HepG2 (cell line): ENCODE results near the gene PRR15L. TPM values are rescaled to one million over a fixed set of nuclear protein-coding genes. Genes with fewer than 3 reads are reported as not detected.

Source experiments
- ATAC-seq: fragments of 200-7000 bp; cut with Tn5 transposase; 3 replicates; pipeline ENCODE4 v1.9.1; 2020; ENCODE audit warnings: mild to moderate bottlenecking, moderate library complexity
- BruUV-seq: library from RNA; stranded (reverse); fragments of 400-500 nt; replicated peaks from 2 replicates; lab custom pipeline; 2021; lab: Mats Ljungman, UMichigan
- CTCF ChIA-PET: fragments of 300-600 bp; formaldehyde crosslinking; extraction: SDS; loops from one replicate; lab custom pipeline; 2021; ENCODE audit warnings: low total read pairs, inconsistent platforms, low intra/inter-chr PET ratio; lab: Yijun Ruan, JAX
- POLR2A ChIA-PET: fragments of 350-600 bp; sonication (Branson Sonifier 250); formaldehyde crosslinking; loops from one replicate; lab custom pipeline; 2020; ENCODE audit warnings: antibody characterized with exemption, inconsistent platforms; lab: Yijun Ruan, JAX
- DNase-seq: peaks from one replicate; pipeline ENCODE4 v3.0.0-alpha.2; 2015; ENCODE audit warnings: low spot score
- FAIRE-seq: peaks from 3 replicates; lab custom pipeline; 2011; peaks lifted over from hg19 to GRCh38; lab: Jason Lieb, UNC
- H2AFZ ChIP-seq: one replicate; pipeline ENCODE4 v1.6.1; 2011; ENCODE audit warnings: low read length, inconsistent platforms
- H3K27ac ChIP-seq: fragments of 300-600 bp; 3 replicates; pipeline ENCODE4 v1.8.0; 2011; ENCODE audit warnings: mixed run types, mild to moderate bottlenecking, mixed read lengths, low read length, inconsistent platforms; ENCODE audit not compliant: insufficient read depth; ENCODE audit errors: extremely low read length
- H3K27me3 ChIP-seq, 2 experiments: fragments of 200-600 bp in 1 of 2; 2 replicates in 1 of 2; 3 replicates in 1 of 2; pipeline versions ENCODE4 v1.6.0 to v1.8.0; 2011; ENCODE audit warnings: low read length in 2 of 2, mild to moderate bottlenecking in 2 of 2, moderate library complexity in 2 of 2, inconsistent platforms in 1 of 2; ENCODE audit not compliant: insufficient read depth in 2 of 2, control insufficient read depth in 1 of 2
- H3K36me3 ChIP-seq, 2 experiments: fragments of 200-600 bp in 1 of 2; replicated peaks in 1 of 2; 2 replicates in 1 of 2; 3 replicates in 1 of 2; pipeline versions ENCODE4 v1.5.1 to v1.8.0; 2011; ENCODE audit warnings: low read length in 2 of 2, inconsistent platforms in 1 of 2; ENCODE audit not compliant: insufficient read depth in 2 of 2, control insufficient read depth in 1 of 2
- H3K4me1 ChIP-seq: 2 replicates; pipeline ENCODE4 v1.5.1; 2012; ENCODE audit warnings: low read length, inconsistent platforms; ENCODE audit not compliant: insufficient read depth
- H3K4me2 ChIP-seq: 2 replicates; pipeline ENCODE4 v1.6.0; 2011; ENCODE audit warnings: low read depth, low read length, inconsistent platforms
- H3K4me3 ChIP-seq, 3 experiments: fragments of 200-600 bp in 1 of 3; sonication (generic), shearing (Covaris generic) in 1 of 3; replicated peaks in 1 of 3; 2 replicates each; pipeline ENCODE4 v1.5.1; 2011 to 2016; ENCODE audit warnings: low read length in 3 of 3, inconsistent platforms in 2 of 3, low read depth in 2 of 3, mild to moderate bottlenecking in 2 of 3, control low read depth in 1 of 3, mixed read lengths in 1 of 3; ENCODE audit not compliant: insufficient read depth in 1 of 3
- H3K79me2 ChIP-seq: one replicate; pipeline ENCODE4 v1.6.1; 2011; ENCODE audit warnings: low read length, inconsistent platforms; ENCODE audit not compliant: insufficient read depth
- H3K9ac ChIP-seq: 2 replicates; pipeline ENCODE4 v1.6.0; 2011; ENCODE audit warnings: mild to moderate bottlenecking, low read depth, low read length, inconsistent platforms; ENCODE audit not compliant: insufficient read depth
- H3K9me3 ChIP-seq: 2 replicates; pipeline ENCODE4 v1.5.1; 2012; ENCODE audit warnings: mild to moderate bottlenecking, low read length
- H4K20me1 ChIP-seq: 2 replicates; pipeline ENCODE4 v1.6.0; 2011; ENCODE audit warnings: inconsistent platforms, mild to moderate bottlenecking, low read length, moderate library complexity; ENCODE audit not compliant: insufficient read depth
- CCAR2 ChIP-seq: fragments of 200-400 bp; formaldehyde crosslinking; optimal IDR thresholded peaks from 2 replicates; pipeline ENCODE3; 2018; ENCODE audit warnings: low read depth, mild to moderate bottlenecking, low read length, moderate library complexity
- CREB1 ChIP-seq, 2 experiments: fragments of 450-650 bp in 1 of 2; IDR thresholded peaks; 2 replicates each; pipeline ENCODE4 v1.6.1; 2016 to 2017; ENCODE audit warnings: control low read depth in 1 of 2, mild to moderate bottlenecking in 1 of 2, missing compliant biosample characterization in 1 of 2, missing genetic modification characterization in 1 of 2
- GATAD1 ChIP-seq: IDR thresholded peaks from 2 replicates; pipeline ENCODE4 v1.6.1; 2016; ENCODE audit warnings: missing genetic modification reagents, missing compliant biosample characterization
- MAF1 ChIP-seq: sonication (generic); formaldehyde crosslinking; IDR thresholded peaks from 2 replicates; pipeline ENCODE4 v1.5.0; 2020; ENCODE audit warnings: missing genetic modification reagents, borderline replicate concordance
- MEIS1 ChIP-seq: sonication (generic); formaldehyde crosslinking; IDR thresholded peaks from 2 replicates; pipeline ENCODE4 v1.9.0; 2021; ENCODE audit warnings: mild to moderate bottlenecking, missing genetic modification reagents, moderate library complexity, borderline replicate concordance
- XRCC5 ChIP-seq: fragments of 200-400 bp; formaldehyde crosslinking; optimal IDR thresholded peaks from 2 replicates; pipeline ENCODE3; 2017; ENCODE audit warnings: mild to moderate bottlenecking, low read length
- ZNF282 ChIP-seq: fragments of 450-650 bp; IDR thresholded peaks from 2 replicates; pipeline ENCODE4 v1.6.1; 2018; ENCODE audit not compliant: partially characterized antibody
- ZNF329 ChIP-seq: sonication (generic); formaldehyde crosslinking; IDR thresholded peaks from 2 replicates; pipeline ENCODE4 v1.9.0; 2021; ENCODE audit warnings: low read depth, mild to moderate bottlenecking, missing genetic modification reagents
- WGBS: methylation state at CpG from one replicate; pipeline ENCODE4 v1.1.6; 2017; ENCODE audit warnings: low lambda C conversion rate; 5-methylcytosine and 5-hydroxymethylcytosine counted together
- in situ Hi-C: cut with HindIII; loops from 2 replicates; pipeline ENCODE4 v1.10.0; 2017; ENCODE audit warnings: low pct_unique_long_range_greater_than_20kb; ENCODE audit not compliant: extremely low pct_ligation_motif_present
- intact Hi-C: fragments of 100-400 bp; cut with micrococcal nuclease; formaldehyde crosslinking; loops from one replicate; pipeline ENCODE4 v1.10.0; 2022; ENCODE audit not compliant: unreplicated experiment
- polyA plus RNA-seq, 8 experiments: library from polyadenylated mRNA; depleted of rRNA in 3 of 8; stranded (reverse) in 7 of 8; unstranded in 1 of 8; fragments of >200 nt; fragmentation: Illumina TruSeq in 4 of 8; extraction: Trizol in 4 of 8; gene quantifications; 2 replicates each; pipeline versions ENCODE4 v1.2.1 to v1.2.3, GENCODE V29; 2011 to 2016; ENCODE audit warnings: low read depth in 4 of 8, missing spikeins in 1 of 8, mixed read lengths in 1 of 8; ENCODE audit not compliant: insufficient read depth in 1 of 8
- total RNA-seq, 5 experiments: library from RNA; depleted of rRNA; stranded (reverse); fragments of >200 nt; fragmentation: Illumina TruSeq; extraction: Trizol; gene quantifications; 2 replicates each; pipeline ENCODE4 v1.2.3, GENCODE V29; 2016; ENCODE audit warnings: low read depth in 1 of 5
- TF ChIP-seq, protein P1 (sequence below), 2 experiments: fragments of 450-650 bp in 1 of 2; sonication (generic) in 1 of 2; formaldehyde crosslinking in 1 of 2; IDR thresholded peaks; 2 replicates each; pipeline versions ENCODE4 v1.6.1 to v1.8.0; 2016 to 2022; ENCODE audit warnings: antibody characterized with exemption in 1 of 2, mild to moderate bottlenecking in 1 of 2, missing genetic modification reagents in 1 of 2
- TF ChIP-seq, protein P2 (sequence below): sonication (generic); formaldehyde crosslinking; IDR thresholded peaks from 2 replicates; pipeline ENCODE4 v1.5.1; 2020; ENCODE audit warnings: mild to moderate bottlenecking, missing genetic modification reagents, borderline replicate concordance
- TF ChIP-seq, protein P3 (sequence below): sonication (generic); formaldehyde crosslinking; IDR thresholded peaks from 2 replicates; pipeline ENCODE4 v1.5.0; 2020; ENCODE audit warnings: mild to moderate bottlenecking, missing genetic modification reagents, moderate library complexity

Gene PRR15L
- total and polyA plus RNA-seq, 2 of the 13 experiments (the other 11 are each of a cell fraction or from before 2014, with no cell fraction given): 0.44 to 2.0 TPM

DNA sequence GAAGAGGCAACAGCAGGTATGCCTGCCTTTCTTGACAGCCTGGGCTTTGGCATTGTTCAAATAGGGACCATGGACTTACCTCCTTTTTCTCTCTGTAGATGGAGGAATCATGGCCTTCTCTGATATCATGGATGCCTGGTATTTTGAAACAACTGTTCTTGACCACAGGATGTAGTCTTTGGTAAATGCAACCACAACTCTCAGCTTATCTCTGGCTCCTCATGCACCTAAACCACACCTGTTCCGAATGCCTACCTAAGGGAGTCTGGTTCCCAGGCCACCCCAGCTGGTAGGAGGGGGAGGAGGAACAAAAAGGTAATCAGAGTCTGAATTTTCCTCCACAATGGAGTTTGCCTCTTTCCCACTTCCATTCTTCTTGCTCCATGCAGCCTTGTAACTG is 32.0 kb upstream of the PRR15L start (continued):
- TF ChIP-seq, protein P1, sequence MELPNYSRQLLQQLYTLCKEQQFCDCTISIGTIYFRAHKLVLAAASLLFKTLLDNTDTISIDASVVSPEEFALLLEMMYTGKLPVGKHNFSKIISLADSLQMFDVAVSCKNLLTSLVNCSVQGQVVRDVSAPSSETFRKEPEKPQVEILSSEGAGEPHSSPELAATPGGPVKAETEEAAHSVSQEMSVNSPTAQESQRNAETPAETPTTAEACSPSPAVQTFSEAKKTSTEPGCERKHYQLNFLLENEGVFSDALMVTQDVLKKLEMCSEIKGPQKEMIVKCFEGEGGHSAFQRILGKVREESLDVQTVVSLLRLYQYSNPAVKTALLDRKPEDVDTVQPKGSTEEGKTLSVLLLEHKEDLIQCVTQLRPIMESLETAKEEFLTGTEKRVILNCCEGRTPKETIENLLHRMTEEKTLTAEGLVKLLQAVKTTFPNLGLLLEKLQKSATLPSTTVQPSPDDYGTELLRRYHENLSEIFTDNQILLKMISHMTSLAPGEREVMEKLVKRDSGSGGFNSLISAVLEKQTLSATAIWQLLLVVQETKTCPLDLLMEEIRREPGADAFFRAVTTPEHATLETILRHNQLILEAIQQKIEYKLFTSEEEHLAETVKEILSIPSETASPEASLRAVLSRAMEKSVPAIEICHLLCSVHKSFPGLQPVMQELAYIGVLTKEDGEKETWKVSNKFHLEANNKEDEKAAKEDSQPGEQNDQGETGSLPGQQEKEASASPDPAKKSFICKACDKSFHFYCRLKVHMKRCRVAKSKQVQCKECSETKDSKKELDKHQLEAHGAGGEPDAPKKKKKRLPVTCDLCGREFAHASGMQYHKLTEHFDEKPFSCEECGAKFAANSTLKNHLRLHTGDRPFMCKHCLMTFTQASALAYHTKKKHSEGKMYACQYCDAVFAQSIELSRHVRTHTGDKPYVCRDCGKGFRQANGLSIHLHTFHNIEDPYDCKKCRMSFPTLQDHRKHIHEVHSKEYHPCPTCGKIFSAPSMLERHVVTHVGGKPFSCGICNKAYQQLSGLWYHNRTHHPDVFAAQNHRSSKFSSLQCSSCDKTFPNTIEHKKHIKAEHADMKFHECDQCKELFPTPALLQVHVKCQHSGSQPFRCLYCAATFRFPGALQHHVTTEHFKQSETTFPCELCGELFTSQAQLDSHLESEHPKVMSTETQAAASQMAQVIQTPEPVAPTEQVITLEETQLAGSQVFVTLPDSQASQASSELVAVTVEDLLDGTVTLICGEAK (IDR thresholded peaks at IDR 0.05): no peak
- TF ChIP-seq, protein P1 (CRISPR knock-in tag; IDR thresholded peaks at IDR 0.05): no peak
- TF ChIP-seq MAF1: no peak

GRCh38 chr17:47989159-47989558 is 31.5 kb upstream of the PRR15L start:
- H3K9me3 ChIP-seq: no peaks in the 10 kb centered on the region
- POLR2A ChIA-PET: no interaction called here
- FAIRE-seq (no peak), ATAC-seq (no peak), DNase-seq (no peak)
- no peaks in the 10 kb centered on the region for H4K20me1 ChIP-seq
- no peak overlapping the region for H3K4me3 ChIP-seq
- CTCF ChIA-PET: no interaction called here
- H3K9ac ChIP-seq: no peak overlapping the region
- H3K36me3 ChIP-seq: no peaks in the 10 kb centered on the region; a peak in 1 of 5 replicates
- in situ Hi-C loops: no loop called here
- H3K4me1 ChIP-seq: peaks cover 31% of the 10 kb centered on the region
- intact Hi-C loops: no loop called here
- no TSS peak for BruUV-seq
- WGBS: 62% methylated on average over 10 of the region's 10 CpGs
- H2AFZ ChIP-seq: no peak overlapping the region
- H3K4me2 ChIP-seq: no peak overlapping the region
- H3K27ac ChIP-seq: no peak overlapping the region
- H3K79me2 ChIP-seq: no peaks in the 10 kb centered on the region
- H3K27me3 ChIP-seq: peaks cover 0 to 28% of the 10 kb centered on the region in 2 experiments; a peak in 2 of 5 replicates
- TF ChIP-seq ZNF329 (CRISPR knock-in tag): no peak
- TF ChIP-seq CREB1 (IDR thresholded peaks at IDR 0.05): no peak
- TF ChIP-seq CREB1 (CRISPR knock-in tag; IDR thresholded peaks at IDR 0.05): no peak
- TF ChIP-seq, protein P2, sequence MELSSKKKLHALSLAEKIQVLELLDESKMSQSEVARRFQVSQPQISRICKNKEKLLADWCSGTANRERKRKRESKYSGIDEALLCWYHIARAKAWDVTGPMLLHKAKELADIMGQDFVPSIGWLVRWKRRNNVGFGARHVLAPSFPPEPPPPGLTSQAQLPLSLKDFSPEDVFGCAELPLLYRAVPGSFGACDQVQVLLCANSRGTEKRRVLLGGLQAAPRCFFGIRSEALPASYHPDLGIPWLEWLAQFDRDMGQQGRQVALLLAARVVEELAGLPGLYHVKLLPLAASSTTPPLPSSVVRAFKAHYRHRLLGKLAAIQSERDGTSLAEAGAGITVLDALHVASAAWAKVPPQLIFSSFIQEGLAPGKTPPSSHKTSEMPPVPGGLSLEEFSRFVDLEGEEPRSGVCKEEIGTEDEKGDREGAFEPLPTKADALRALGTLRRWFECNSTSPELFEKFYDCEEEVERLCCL: no peak
- no peak for TF ChIP-seq ZNF282
- no peak for TF ChIP-seq XRCC5
- TF ChIP-seq GATAD1 (CRISPR knock-in tag): no peak
- TF ChIP-seq MEIS1 (CRISPR knock-in tag): no peak
- TF ChIP-seq, protein P3, sequence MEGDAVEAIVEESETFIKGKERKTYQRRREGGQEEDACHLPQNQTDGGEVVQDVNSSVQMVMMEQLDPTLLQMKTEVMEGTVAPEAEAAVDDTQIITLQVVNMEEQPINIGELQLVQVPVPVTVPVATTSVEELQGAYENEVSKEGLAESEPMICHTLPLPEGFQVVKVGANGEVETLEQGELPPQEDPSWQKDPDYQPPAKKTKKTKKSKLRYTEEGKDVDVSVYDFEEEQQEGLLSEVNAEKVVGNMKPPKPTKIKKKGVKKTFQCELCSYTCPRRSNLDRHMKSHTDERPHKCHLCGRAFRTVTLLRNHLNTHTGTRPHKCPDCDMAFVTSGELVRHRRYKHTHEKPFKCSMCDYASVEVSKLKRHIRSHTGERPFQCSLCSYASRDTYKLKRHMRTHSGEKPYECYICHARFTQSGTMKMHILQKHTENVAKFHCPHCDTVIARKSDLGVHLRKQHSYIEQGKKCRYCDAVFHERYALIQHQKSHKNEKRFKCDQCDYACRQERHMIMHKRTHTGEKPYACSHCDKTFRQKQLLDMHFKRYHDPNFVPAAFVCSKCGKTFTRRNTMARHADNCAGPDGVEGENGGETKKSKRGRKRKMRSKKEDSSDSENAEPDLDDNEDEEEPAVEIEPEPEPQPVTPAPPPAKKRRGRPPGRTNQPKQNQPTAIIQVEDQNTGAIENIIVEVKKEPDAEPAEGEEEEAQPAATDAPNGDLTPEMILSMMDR (CRISPR knock-in tag): no peak
- no peak for TF ChIP-seq CCAR2
